ENCODE data around the gene SLC16A12. TPM values are rescaled to one million over a fixed set of nuclear protein-coding genes. Genes with fewer than 3 reads are reported as not detected.

The SLC16A12 gene
- total RNA-seq, 1 donor from 2014 or later: not detected

GRCh38 chr10:89388806-89389205 is 146.6 kb downstream of the SLC16A12 start:
- Mint-ChIP-seq H3K9me3 (no peaks in the 10 kb centered on the region), H3K27me3 (peaks cover 12% of the 10 kb centered on the region), H3K36me3 (ENCODE audit: low read depth) (no peaks in the 10 kb centered on the region), H3K4me3 (no peak overlapping the region), H3K27ac (no peak overlapping the region), H3K4me1 (peaks cover 15% of the 10 kb centered on the region)
- no peak for DNase-seq
- intact Hi-C loops (cut with micrococcal nuclease): no loop called here

- H3K27ac Mint-ChIP-seq: no peak overlapping the region
- intact Hi-C loops (cut with micrococcal nuclease): no loop called here
- H3K4me1 Mint-ChIP-seq: no peaks in the 10 kb centered on the region
Observed at GRCh38 chr10:89384474-89385340, 150.7 kb downstream of the SLC16A12 start.

DNA sequence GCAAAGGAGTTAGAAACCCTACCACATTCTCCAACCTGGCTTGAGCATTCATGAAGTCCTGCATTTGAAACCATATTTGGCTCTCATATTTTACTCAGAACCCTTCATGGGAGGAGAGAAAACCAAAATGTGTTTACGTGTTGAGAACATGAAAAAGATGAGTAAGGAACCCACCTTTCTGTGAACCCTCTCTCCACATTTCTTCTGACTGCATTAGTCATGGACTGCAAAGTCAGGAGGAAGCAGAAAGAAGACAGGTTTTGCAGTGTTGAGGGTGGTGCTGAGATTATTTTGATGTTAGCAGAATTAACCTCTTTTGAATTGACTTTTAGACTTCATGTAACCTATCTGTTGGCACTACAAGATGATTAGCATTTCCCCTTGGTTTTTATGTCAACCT is 152.6 kb downstream of the SLC16A12 start:
- DNase-seq: no peak
- Mint-ChIP-seq H3K4me3 (no peak overlapping the region), H3K9me3 (no peaks in the 10 kb centered on the region), H3K4me1 (no peaks in the 10 kb centered on the region), H3K27me3 (peaks cover 22% of the 10 kb centered on the region), H3K36me3 (ENCODE audit: low read depth) (no peaks in the 10 kb centered on the region), H3K27ac (no peak overlapping the region)
- intact Hi-C loops (cut with micrococcal nuclease): no loop called here

More at GRCh38 chr10:89384474-89385340, 150.7 kb downstream of the SLC16A12 start:
- Mint-ChIP-seq H3K36me3 (ENCODE audit: low read depth) (no peaks in the 10 kb centered on the region), H3K4me3 (no peak overlapping the region), H3K27me3 (peaks cover 22% of the 10 kb centered on the region), H3K9me3 (no peaks in the 10 kb centered on the region)
- no peak for DNase-seq

Other genes starting within 250 kb of the SLC16A12 start
- 0.40 and 0.54 TPM in 2 replicates for gene IFIT2, start 233.5 kb downstream of the SLC16A12 start, total RNA-seq
- gene IFIT3, start 207.6 kb downstream of the SLC16A12 start, total RNA-seq: 0.83 and 1.0 TPM in 2 replicates
- not detected in 2 replicates for gene IFIT1B, start 157.5 kb downstream of the SLC16A12 start, total RNA-seq
- gene IFIT1, start 143.0 kb downstream of the SLC16A12 start, total RNA-seq: 0.58 and 1.0 TPM in 2 replicates
- gene IFIT5, start 121.0 kb downstream of the SLC16A12 start, total RNA-seq: 8.5 and 9.5 TPM in 2 replicates
- 4.8 and 4.9 TPM in 2 replicates for gene PANK1, start 109.6 kb upstream of the SLC16A12 start, total RNA-seq
- 55.0 and 55.6 TPM in 2 replicates for gene KIF20B, start 166.0 kb upstream of the SLC16A12 start, total RNA-seq